ENCODE data around the gene SOX4. TPM values are rescaled to one million over a fixed set of nuclear protein-coding genes. Genes with fewer than 3 reads are reported as not detected.

SOX4 gene
- total and polyA plus RNA-seq, 2 experiments from 2014 or later, result 164 to 235 TPM

DNA sequence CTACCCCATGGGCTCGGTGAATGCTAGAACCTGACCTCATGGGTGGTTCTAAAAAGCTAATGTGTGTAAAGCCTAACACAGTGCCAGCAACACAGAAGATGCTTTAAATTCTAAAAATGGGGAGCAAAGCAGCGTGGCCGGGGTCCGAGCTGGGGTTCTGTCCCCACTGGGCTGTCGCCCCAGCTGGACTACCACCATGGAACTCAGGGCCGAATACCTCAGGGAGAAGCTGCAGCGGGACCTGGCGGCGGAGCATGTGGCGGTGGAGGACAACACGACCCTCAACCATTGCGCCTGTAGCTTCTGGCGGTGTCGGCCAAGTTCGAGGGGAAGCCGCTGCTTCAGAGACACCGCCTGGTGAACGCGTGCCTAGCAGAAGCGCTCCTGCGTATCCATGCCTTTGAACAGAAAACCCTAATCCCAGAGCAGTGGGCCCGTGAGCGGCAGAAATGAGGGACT is 8.4 kb downstream of the SOX4 start (continued):
- no peak for TF ChIP-seq ZNF462 (CRISPR knock-in tag; IDR thresholded peaks at IDR 0.05)
- no peak for TF ChIP-seq JUNB (IDR thresholded peaks at IDR 0.05; ENCODE audit: unreplicated experiment)
- TF ChIP-seq CREB1 (CRISPR knock-in tag; IDR thresholded peaks at IDR 0.05; ENCODE audit: low read depth), result no peak
- no peak for TF ChIP-seq REST (IDR thresholded peaks at IDR 0.05; ENCODE audit: unreplicated experiment)
- TF ChIP-seq ZNF331 (CRISPR knock-in tag; IDR thresholded peaks at IDR 0.05; ENCODE audit: low read depth), result no peak
- no peak for TF ChIP-seq EZH2 (IDR thresholded peaks at IDR 0.05; ENCODE audit: low read depth, unreplicated experiment)
- TF ChIP-seq STAT1 (IDR thresholded peaks at IDR 0.05; ENCODE audit: unreplicated experiment), result no peak

All from GM23338 (cell line).